NCI-H748 treated with DMSO at 0.1 percent for 48 hours (cell line): ENCODE measurements around the gene CLMN.
"Not testable (repeated sequence)": the region's sequence is repeated elsewhere in the genome, so short reads cannot be mapped to it uniquely, and the experiment has no call there.

ENCODE experiments used
- DNase-seq: peaks from one replicate; lab custom pipeline; 2025; lab: John Stamatoyannopoulos, UW

CLMN gene

DNA sequence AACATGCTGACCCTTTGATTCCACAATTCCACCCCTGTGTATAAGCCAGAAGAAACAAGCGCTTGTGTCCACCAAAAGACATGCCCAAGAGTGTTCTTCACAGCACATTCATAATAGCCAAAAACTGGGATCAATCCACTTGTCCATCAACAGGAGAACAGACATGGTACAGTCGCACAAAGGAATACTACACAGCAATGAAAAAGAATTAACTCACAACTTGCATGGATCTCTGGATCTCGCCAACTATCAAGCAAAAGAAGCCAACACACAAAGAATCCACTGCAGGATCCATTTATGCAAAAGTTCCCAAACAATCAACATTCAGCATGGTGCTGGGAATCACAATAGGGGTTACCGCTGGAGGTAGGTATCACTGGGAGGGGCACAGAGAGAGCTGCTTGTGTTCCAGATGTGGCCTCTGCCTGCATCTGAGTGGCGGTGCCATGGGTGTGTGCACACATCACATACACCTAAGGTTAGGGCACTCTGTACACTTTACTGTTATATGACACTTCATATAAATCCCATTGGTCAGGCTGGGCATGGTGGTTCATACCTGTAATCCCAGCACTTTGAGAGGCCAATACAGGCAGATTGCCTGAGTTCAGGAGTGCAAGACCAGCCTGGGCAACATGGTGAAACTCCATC is 30.9 kb downstream of the CLMN start:
- no peak for DNase-seq

DNA sequence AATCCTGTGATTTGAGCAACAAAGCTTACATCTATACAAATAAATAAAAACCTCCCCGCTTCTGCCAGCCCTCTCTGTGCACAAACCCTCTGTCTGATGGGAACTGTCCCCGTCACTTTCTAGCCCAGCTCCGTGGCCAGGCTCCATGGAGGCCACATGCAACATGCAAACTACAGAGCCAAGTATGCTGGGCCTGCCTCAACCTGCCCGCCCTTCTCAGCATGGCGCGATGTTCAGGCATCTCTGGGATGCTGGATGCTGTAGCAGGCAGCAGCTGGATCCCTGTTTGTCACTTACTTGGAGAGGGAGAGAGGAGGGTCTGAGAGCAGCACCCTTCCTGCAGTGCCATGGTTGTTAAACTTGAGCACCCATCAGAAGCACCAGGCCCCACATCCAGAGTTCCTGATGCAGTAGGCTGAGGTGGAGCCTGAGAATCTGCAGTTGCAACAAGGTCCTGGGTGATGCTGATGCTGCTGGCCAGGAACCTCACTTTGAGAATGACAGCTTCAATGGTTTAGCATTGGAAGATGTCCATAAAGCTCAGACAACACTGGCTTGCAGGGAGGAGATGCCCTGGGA is 32.4 kb downstream of the CLMN start:
- no peak for DNase-seq

DNA sequence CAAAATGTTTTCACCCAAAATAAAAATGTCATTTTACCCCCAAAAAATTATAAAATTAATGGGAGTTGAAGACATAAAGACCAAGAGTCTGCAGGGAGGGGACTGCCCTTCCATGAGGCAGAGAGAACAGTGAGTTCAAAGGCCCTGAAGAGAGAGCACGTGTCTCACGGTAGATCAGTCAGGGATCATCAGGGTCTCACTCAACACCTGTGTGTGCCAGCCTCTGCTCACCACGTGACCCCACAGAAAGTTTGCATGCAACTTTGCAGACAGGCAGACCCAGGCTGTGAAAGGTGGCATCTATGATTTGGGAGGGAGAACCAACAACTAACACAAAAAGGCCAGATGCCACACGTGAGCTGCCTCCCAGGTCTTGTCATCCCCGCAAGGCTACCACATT is 33.1 kb downstream of the CLMN start:
- DNase-seq: no peak

DNA sequence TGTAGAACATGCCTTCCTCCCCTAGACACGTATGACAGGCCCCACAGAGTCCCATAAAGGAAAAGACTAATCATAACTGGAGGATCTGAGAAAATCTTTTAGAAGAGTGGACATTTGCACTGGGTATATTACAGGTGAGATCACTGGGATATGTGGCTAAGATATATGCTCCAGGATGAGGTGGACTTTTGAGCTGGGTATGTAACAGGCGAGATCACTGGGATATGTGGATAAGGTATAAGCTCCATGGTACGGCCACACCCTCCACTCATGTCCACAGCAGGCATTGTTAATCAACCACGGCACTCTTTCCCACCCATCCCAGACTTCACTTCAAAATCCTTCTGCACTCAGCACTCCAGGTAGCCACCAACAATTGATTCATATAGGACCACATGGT is 34.1 kb downstream of the CLMN start:
- no peak for DNase-seq

DNA sequence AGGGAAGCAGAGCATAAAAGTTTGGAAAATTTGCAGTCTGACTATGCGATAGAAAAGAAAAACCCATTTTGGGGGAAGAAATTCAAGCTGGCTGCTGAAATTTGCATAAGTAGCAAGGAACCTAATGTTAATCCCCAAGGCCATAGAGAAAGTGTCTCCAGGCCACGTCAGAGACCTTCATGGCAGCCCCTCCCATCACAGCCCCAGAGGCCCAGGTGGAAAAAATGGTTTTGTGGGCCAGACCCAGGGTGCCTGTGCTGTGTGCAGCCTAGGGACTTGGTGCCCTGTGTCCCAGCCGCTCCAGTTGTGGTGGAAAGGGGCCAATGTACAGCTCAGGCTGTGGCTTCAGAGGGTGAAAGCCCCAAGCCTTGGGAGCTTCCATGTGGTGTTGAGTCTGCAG is 35.9 kb downstream of the CLMN start:
- DNase-seq: not testable (repeated sequence)

DNA sequence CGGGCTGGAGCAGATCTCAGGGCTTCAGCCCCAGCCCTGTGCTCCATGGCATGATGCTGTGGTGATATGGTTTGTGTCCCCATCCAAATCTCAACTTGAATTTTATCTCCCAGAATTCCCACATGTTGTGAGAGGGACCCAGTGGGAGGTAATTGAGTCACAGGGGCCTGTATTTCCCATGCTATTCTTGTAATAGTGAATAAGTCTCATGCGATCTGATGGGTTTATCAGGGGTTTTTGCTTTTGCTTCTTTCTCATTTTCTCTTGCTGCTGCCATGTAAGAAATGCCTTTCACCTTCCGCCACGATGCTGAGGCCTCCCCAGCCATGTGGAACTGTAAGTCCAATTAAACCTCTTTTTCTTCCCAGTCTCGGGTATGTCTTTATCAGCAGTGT is 36.7 kb downstream of the CLMN start:
- DNase-seq: not testable (repeated sequence)

DNA sequence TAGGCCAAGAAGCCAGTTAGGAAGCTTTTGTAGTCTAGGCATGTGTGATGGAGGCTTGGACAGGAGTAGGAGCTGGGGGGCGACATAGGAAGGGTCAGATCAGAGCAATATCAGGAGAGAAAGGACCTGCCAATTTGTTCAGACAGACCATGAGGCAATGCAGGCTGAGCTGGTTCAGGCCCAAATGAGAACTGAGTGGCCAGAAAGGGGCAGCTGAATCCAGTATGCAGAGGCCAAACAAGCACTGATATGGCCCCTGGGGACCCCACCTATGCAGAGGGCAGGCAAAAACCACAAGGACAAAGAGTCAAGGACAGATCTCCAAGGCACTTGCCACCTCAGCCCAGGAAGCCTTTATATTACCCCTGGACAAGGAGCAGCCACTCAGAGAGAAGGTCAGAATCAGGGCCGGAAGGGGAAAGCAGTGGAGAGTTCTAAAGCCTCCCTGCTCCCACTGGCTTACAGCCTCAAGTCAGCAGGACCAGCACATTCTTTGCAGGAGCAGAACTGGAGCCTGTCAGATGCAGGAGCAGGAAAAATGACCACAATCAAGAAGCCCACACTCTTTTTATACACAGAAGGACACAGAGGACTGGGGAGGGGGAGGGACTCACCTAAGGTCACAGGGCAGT is 37.2 kb downstream of the CLMN start:
- DNase-seq: no peak

DNA sequence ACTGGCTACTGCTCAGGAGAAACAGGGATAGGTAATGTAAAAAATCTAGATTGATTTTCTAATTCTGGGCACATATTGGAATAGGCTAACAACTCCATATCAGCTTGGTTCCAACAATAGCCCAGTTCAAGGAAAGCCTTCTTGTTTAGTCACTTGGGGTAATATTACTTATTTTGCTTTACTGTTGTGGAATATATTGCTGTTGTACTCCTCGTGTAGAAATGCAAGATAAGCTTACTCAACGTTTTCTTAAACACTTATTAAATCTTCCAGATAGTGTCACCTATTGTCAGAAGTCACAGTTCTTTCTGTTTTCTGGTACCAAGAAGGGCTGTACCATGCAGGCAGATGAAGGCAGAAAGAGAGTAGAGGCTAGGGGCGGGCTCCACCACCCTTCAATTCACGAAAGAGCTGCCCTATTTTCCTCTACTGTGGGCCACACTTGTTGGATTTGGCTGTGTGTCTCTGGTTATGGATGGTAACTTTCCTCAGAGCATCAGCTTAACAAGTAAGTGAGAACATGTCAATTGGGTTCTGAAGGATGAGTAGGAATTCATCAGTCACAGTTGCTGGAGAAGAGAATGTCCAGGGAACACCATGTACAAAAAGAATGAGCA is 38.0 kb downstream of the CLMN start:
- DNase-seq: no peak

DNA sequence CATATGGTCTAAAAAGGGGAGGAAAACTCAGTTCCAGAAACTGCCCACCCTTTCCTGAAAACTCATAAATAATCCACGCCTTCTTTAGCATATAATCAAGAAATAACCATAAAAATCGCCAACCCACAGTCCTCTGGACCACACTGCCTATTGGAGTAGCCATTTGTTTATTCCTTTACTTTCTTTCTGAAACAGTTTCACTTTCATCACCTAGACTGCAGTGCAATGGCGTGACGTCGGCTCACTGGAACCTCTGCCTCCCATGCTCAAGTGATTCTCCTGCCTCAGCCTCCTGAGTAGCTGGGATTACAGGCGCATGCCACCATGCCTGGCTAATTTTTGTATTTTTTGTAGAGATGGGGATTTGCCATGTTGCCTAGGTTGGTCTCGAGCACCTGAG is 44.2 kb downstream of the CLMN start:
- DNase-seq: no peak

DNA sequence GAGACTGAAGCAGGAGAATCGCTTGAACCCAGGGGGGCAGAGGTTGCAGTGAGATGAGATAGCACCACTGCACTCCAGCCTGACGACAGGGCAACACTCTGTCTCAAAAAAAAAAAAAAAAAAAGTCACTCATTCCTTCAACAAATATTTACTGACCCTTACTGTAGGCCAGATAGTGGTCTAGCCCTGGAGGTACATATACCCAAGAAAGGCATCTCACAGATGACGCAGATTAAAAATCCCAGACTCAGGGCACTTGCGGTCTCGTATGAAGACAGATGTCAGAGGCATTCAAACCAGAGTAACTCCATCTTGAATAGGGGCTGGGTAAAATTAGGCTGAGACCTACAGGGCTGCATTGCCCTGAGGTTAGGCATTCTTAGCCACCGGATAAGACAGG is 44.8 kb downstream of the CLMN start:
- no peak for DNase-seq

DNA sequence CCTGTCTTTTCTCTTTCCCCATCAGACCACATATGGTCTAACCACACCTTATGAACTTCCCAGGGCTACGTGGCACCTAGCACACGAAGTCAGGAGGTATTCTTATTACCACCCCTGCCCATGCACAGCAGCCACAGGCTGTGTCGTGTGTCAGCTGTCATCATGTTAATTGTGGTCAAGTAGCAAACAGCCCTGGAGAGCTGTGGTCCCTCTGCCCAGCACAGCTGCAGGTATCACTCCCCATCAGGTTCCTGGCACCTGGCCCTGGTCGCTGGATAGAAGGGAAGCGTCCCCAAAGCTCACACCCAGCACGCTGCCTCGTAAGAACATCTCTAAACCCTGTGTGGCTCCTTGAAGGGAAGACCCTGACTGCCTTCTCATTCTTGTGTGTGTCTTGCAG is 45.4 kb downstream of the CLMN start:
- no peak for DNase-seq

DNA sequence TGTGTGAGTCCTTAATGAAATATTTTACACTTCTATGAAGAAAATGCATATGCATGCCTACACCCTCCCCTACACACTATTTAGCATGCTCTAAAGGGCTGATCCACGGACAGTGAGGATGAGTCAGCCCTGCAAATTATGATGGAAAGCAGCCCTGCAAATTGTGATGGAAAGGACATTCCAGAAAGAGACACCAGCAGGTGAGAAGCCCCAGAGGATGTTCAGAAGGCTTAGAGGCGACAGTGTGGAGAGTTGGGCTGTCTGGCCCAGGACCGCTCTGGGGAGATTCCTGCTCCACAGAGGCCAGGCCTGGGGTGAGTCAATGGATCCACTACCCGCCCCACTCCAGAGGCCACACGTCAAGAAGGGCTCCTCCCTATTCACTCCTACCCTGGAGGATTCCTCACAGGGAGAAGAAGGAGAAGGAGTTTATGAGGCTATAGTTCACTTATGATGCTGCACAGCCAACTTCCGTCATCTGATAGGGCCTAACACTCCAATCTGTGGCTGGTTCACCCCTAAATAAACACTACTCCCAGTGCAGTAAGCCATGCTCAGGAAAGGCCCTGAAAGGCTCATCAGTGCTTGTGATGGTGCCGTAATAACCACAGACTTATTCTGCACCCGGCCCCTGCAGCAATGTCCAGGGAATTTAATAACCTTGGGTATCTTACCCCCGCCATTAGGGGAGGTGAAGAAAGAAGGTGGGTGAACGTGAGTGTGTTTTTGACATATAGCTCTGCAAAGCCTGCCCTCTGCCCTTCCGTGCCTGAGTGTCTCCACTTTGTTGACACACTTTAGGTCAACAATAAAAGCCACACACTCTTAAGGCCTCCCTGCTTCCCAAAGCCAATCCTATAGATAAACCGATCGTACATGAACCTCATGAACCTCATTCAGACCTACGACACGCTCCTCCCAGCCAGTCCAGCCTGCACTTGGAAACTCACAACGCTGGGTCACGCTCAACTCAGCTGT is 46.4 kb downstream of the CLMN start:
- DNase-seq: no peak

DNA sequence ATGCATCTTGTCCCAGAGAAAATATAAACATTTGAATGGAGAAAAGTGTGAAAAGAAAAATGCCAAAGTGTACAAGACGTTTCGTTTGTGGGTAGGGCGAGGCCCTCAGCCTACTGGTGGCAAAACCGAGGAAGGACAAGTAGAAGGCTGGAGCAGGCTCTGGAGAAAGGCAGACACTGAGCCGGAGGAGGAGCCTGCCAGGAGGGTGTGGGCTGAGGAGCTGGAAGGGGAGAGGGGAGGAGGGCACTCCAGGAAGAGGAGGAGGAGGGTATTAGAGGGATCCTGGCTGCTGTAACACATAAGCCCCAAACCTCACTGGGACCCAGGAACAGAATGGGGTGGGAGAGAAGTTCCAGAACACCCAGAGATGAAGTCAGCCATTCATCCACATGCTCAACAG is 47.7 kb downstream of the CLMN start:
- DNase-seq: no peak

DNA sequence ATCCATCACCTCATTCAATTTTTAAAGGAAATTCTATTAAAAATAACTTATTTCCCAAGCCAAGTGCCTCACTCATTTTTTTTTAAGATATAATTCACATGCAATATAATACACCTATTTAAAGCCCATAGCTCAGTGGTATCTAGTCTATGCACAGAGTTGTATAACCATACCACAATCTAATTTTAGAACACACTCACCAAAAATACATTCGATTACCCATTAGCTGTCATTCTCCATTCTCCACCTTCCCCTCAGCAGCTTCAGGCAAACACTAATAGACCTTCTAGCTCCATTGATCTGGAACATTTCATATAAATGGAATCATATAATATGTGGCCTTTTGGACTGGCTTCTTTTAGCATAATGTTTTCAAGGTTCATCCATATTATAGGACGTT is 49.5 kb downstream of the CLMN start:
- no peak for DNase-seq

DNA sequence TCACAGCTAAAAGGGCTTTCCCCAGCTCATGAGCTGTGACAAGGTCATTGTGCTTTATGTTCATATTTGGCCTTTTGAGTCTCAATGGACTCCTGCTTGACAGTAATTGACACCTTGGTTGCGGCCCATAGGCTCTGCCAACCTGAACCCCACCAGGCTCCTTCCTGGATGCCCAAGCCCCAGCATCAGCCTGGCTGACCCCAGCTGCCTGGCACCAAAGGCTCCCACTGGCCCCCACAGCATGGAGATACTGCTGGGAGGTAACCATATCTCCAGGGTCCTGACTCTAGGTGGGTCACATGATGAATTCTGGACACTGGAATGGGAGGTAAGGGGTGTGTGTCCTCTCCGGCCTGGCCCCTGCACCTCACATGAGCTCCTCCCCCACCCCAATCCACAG is 50.2 kb downstream of the CLMN start:
- DNase-seq: no peak

DNA sequence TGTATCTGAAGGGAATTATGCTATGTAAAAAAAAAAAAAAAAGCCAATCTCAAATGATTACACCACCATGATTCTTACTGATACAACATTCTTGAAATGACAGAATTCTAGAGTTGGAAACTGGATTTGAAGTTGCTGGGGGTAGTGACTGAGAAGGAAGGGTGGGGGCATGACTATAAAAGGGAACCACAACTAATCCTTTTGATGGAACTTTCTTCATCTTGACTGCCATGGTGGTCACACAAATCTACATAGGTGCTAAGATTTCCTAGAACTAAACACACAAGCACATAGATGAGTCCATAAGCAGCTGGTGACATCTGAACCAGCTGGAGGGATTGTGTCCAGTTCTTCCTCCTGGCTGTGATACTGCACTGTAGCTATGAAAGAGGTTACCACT is 51.4 kb downstream of the CLMN start:
- DNase-seq: no peak

DNA sequence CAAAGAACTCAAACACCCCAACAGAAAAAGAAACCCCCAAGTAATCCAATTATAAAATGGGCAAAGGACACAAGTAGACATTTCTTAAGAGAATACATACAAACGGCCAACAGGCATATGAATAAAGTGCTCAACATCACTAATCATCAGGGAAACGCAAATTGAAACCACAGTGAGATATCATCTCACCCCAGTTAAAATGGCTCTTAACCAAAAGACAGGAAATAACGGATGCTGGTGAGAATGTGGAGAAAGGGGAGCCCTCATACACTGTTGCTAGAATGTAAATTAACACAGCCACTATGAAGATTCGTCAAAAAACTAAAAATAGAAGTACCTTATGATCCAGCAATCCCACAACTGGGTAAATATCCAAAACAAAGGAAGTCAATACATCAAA is 52.4 kb downstream of the CLMN start:
- DNase-seq: no peak

DNA sequence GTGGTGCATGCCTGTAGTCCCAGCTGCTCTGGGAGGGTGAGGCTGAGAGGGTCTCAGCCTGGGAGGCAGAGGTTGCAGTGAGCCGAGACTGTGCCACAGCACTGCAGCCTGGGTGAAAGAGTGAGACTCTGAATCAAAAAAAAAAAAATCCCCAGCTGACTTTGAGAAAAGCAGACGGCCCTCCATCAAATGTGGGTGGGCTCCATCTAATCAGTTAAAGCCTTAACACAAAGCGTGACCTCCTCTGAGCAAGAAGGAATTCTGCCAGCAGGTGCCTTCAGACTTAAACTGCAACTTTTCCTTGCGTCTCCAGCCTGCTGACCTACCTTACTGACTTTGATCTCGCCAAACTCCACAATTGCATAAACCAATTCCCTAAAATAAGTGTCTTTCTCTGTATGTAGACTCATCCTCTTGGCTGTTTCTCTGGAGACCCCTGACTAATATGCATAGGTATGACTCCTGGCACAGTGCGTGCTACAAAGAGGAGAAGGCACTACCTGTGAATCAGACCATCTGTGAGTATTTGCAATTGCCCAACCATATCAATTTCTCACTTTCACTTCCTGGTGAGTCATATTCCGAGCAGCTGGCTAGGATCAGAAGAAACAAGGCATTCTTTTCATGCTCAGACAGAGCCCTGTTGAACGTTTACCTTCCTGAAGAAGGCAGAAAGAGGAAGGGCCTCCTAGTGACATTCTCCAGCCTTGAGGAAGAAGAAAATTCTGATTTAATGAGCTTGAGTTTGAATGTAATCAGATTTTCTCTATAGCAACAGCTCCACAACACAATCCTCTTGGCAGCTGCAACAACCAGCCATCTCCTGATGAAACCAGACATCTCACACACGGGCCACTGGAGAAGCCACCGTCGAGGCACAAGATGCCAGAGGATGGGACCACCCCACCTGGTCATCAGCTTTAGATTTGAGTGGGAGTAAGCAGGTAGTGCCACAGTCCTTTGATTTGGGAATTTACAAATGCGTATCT is 54.3 kb downstream of the CLMN start:
- DNase-seq: peak; percentile 4

DNA sequence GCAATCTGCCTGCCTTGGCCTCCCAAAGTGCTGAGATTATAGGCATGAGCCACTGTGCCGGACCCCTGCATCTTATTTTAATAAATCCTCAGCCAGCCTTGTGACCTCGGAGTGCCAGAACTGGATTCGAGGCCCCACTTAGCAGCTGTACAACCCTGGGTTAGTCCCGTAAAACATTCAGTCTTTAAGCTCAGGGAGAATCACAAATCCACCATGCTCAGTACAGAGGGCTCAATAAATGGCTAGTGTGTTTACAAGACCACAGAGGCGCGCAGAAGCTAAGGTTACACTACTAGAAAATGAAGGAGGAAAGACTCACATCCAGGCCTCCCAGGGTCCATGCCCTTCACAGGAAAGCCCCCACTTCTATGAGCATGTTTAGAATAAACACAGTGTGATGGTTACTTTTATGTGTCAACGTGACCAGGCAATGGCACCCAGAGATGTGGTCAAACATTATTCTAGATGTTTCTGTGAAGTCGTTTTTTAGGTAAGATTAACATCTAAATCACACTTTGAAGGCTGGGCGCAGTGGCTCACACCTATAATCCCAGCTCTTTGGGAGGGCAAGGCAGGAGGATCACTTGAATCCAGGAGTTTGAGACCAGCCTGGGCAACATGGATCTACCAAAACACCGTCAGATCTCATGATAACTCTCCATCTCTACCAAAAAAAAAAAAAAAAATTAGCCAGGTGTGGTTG is 55.3 kb downstream of the CLMN start:
- no peak for DNase-seq

DNA sequence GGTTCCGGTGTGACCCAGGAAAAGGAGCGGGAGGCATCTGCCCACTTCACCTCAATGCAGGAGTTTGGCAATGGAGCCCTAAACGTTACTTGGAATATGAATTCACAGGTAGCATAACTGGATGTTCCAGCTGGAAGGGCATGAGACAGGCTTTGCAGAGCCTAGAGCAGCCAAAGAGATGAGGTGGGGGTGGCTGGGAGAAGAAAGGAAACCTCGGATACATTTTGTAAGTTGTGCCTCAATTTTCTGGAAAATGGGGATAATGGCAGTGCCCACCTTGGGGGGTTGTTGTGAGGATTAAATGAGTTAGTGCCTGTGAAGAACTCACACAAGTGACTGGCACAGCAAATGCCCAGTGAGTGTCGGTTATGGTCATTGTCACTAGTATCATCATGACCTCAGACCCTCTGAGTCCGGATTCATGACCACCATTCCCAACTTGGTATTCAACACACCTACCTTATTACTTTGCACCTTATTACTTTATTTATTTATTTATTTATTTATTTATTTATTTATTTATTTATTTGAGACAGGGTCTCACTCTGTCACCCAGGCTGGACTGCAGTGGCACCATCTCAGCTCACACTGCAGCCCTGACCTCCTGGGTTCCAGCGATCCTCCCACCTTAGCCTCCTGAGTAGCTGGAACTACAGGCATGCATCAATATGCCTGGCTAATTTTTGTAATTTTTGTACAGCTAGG is 56.0 kb downstream of the CLMN start:
- no peak for DNase-seq
